HG03064 (cell line): ENCODE measurements around the gene PRPF18.

Source experiments
- ATAC-seq: cut with Tn5 transposase; IDR thresholded peaks from one replicate; pipeline ENCODE4 v1.9.1; 2021; ENCODE audit warnings: low read depth; ENCODE audit not compliant: unreplicated experiment

The PRPF18 gene

GRCh38 chr10:13637303-13637856 lies 50.6 kb downstream of the PRPF18 start:
- ATAC-seq: no peak

GRCh38 chr10:13637894-13638293 lies 51.1 kb downstream of the PRPF18 start:
- ATAC-seq: no peak

- ATAC-seq: no peak
Measured at GRCh38 chr10:13642293-13642692, 55.5 kb downstream of the PRPF18 start.

- ATAC-seq: no peak
Measured at GRCh38 chr10:13643016-13643415, 56.3 kb downstream of the PRPF18 start.

GRCh38 chr10:13644866-13645265 lies 58.1 kb downstream of the PRPF18 start:
- no peak for ATAC-seq

- ATAC-seq: no peak
Measured at GRCh38 chr10:13648425-13648824, 61.7 kb downstream of the PRPF18 start.

GRCh38 chr10:13649844-13650520 lies 63.2 kb downstream of the PRPF18 start:
- no peak for ATAC-seq

- no peak for ATAC-seq
Measured at GRCh38 chr10:13650961-13651360, 64.2 kb downstream of the PRPF18 start.

GRCh38 chr10:13651969-13652720 lies 65.4 kb downstream of the PRPF18 start:
- ATAC-seq: no peak

- no peak for ATAC-seq
Measured at GRCh38 chr10:13652860-13653259, 66.1 kb downstream of the PRPF18 start.

GRCh38 chr10:13654118-13654830 lies 67.5 kb downstream of the PRPF18 start:
- no peak for ATAC-seq

GRCh38 chr10:13654846-13655245 lies 68.1 kb downstream of the PRPF18 start:
- ATAC-seq: no peak

GRCh38 chr10:13656337-13657100 lies 69.8 kb downstream of the PRPF18 start:
- ATAC-seq: no peak

- ATAC-seq: no peak
Measured at GRCh38 chr10:13657101-13657680, 70.4 kb downstream of the PRPF18 start.

- ATAC-seq: no peak
Measured at GRCh38 chr10:13658264-13658663, 71.5 kb downstream of the PRPF18 start.

- no peak for ATAC-seq
Measured at GRCh38 chr10:13658871-13659685, 72.3 kb downstream of the PRPF18 start.

- ATAC-seq: no peak
Measured at GRCh38 chr10:13659887-13660550, 73.3 kb downstream of the PRPF18 start.

GRCh38 chr10:13660551-13660920 lies 73.8 kb downstream of the PRPF18 start:
- ATAC-seq: no peak

- ATAC-seq: no peak
Measured at GRCh38 chr10:13661256-13661655, 74.5 kb downstream of the PRPF18 start.
